ENCODE results near the gene YEATS2. TPM values are rescaled to one million over a fixed set of nuclear protein-coding genes. Genes with fewer than 3 reads are reported as not detected.
"Not testable (repeated sequence)": the region's sequence is repeated elsewhere in the genome, so short reads cannot be mapped to it uniquely, and the experiment has no call there.

Gene YEATS2
- total and polyA plus RNA-seq, 2 donors from 2014 or later, result 4.7 to 20.5 TPM

- no peak for DNase-seq
- no peaks in the 10 kb centered on the region for H3K27me3 ChIP-seq (ENCODE audit: control insufficient read depth, insufficient read depth, low read length)
- intact Hi-C loops (cut with DNase I), result loop anchor here (10.0 kb wide), 1 partner anchor 303 kb away; no protein-coding TSS in a partner anchor
- no peak overlapping the region for H3K4me3 ChIP-seq (ENCODE audit: low read length in 3 of 3)
- H3K9me3 ChIP-seq (ENCODE audit: control insufficient read depth in 2 of 3, insufficient read depth in 1 of 3, low read length in 3 of 3), result no peaks in the 10 kb centered on the region
- TF ChIP-seq CTCF (IDR thresholded peaks at IDR 0.05; ENCODE audit: borderline replicate concordance, extremely low read depth, insufficient read depth), result no peak
- FAIRE-seq, result no peak
- H3K27ac ChIP-seq (ENCODE audit: low read depth in 2 of 2, low read length in 2 of 2), result no peak overlapping the region
- H3K4me1 ChIP-seq (ENCODE audit: control insufficient read depth in 2 of 3, insufficient read depth in 2 of 3, low read depth in 1 of 3, low read length in 3 of 3), result no peaks in the 10 kb centered on the region
- peaks cover 1 to 7% (median 6%) of the 10 kb centered on the region in 3 donors for H3K36me3 ChIP-seq (ENCODE audit: control insufficient read depth in 2 of 3, insufficient read depth in 3 of 3, low read length in 3 of 3)
- H3K9ac ChIP-seq (ENCODE audit: low read length in 3 of 3), result no peak overlapping the region
Measured at GRCh38 chr3:183768114-183768513, 70.5 kb downstream of the YEATS2 start.

- Histone ChIP-seq H3K4me1 (ENCODE audit: control insufficient read depth in 2 of 3, insufficient read depth in 2 of 3, low read depth in 1 of 3, low read length in 3 of 3) (no peaks in the 10 kb centered on the region), H3K4me3 (ENCODE audit: low read length in 3 of 3) (no peak overlapping the region), H3K9me3 (ENCODE audit: control insufficient read depth in 2 of 3, insufficient read depth in 1 of 3, low read length in 3 of 3) (no peaks in the 10 kb centered on the region), H3K9ac (ENCODE audit: low read length in 3 of 3) (no peak overlapping the region), H3K27ac (ENCODE audit: low read depth in 2 of 2, low read length in 2 of 2) (no peak overlapping the region), H3K36me3 (ENCODE audit: control insufficient read depth in 2 of 3, insufficient read depth in 3 of 3, low read length in 3 of 3) (peaks cover 0 to 12% (median 11%) of the 10 kb centered on the region in 3 donors), H3K27me3 (ENCODE audit: control insufficient read depth, insufficient read depth, low read length) (no peaks in the 10 kb centered on the region)
- intact Hi-C loops (cut with DNase I), result loop anchor here (10.0 kb wide), 1 partner anchor 305 kb away; no protein-coding TSS in a partner anchor
- FAIRE-seq (no peak), DNase-seq (no peak)
- TF ChIP-seq CTCF (IDR thresholded peaks at IDR 0.05; ENCODE audit: borderline replicate concordance, extremely low read depth, insufficient read depth), result no peak
Measured at GRCh38 chr3:183769453-183769852, 71.9 kb downstream of the YEATS2 start.

- H3K4me3 ChIP-seq (ENCODE audit: low read length in 3 of 3), result no peak overlapping the region
- no peak overlapping the region for H3K9ac ChIP-seq (ENCODE audit: low read length in 3 of 3)
- no peak for DNase-seq
- H3K4me1 ChIP-seq (ENCODE audit: control insufficient read depth in 2 of 3, insufficient read depth in 2 of 3, low read depth in 1 of 3, low read length in 3 of 3), result no peaks in the 10 kb centered on the region
- H3K27ac ChIP-seq (ENCODE audit: low read depth in 2 of 2, low read length in 2 of 2), result no peak overlapping the region
- intact Hi-C loops (cut with DNase I), result no loop called here
- no peaks in the 10 kb centered on the region for H3K27me3 ChIP-seq (ENCODE audit: control insufficient read depth, insufficient read depth, low read length)
- FAIRE-seq, result no peak
- H3K9me3 ChIP-seq (ENCODE audit: control insufficient read depth in 2 of 3, insufficient read depth in 1 of 3, low read length in 3 of 3), result no peaks in the 10 kb centered on the region
- H3K36me3 ChIP-seq (ENCODE audit: control insufficient read depth in 2 of 3, insufficient read depth in 3 of 3, low read length in 3 of 3), result peaks cover 7 to 23% (median 17%) of the 10 kb centered on the region in 3 donors
- no peak for TF ChIP-seq CTCF (IDR thresholded peaks at IDR 0.05; ENCODE audit: borderline replicate concordance, extremely low read depth, insufficient read depth)
Measured at GRCh38 chr3:183774631-183775030, 77.0 kb downstream of the YEATS2 start.

- no peak for TF ChIP-seq CTCF (IDR thresholded peaks at IDR 0.05; ENCODE audit: borderline replicate concordance, extremely low read depth, insufficient read depth)
Measured at GRCh38 chr3:183775781-183776180, 78.2 kb downstream of the YEATS2 start.

GRCh38 chr3:183776451-183776850, 78.9 kb downstream of the YEATS2 start:
- H3K27ac ChIP-seq (ENCODE audit: low read depth in 2 of 2, low read length in 2 of 2); H3K27me3 ChIP-seq (ENCODE audit: control insufficient read depth, insufficient read depth, low read length): not testable (repeated sequence)

More at GRCh38 chr3:183775781-183776180, 78.2 kb downstream of the YEATS2 start:
- Histone ChIP-seq H3K36me3 (ENCODE audit: control insufficient read depth in 2 of 3, insufficient read depth in 3 of 3, low read length in 3 of 3) (peaks cover 7 to 27% (median 21%) of the 10 kb centered on the region in 3 donors), H3K27me3 (ENCODE audit: control insufficient read depth, insufficient read depth, low read length) (no peaks in the 10 kb centered on the region), H3K27ac (ENCODE audit: low read depth in 2 of 2, low read length in 2 of 2) (no peak overlapping the region), H3K4me3 (ENCODE audit: low read length in 3 of 3) (no peak overlapping the region), H3K9ac (ENCODE audit: low read length in 3 of 3) (no peak overlapping the region), H3K9me3 (ENCODE audit: control insufficient read depth in 2 of 3, insufficient read depth in 1 of 3, low read length in 3 of 3) (no peaks in the 10 kb centered on the region), H3K4me1 (ENCODE audit: control insufficient read depth in 2 of 3, insufficient read depth in 2 of 3, low read depth in 1 of 3, low read length in 3 of 3) (no peaks in the 10 kb centered on the region)
- no peak for FAIRE-seq
- no peak for DNase-seq
- intact Hi-C loops (cut with DNase I), result no loop called here

More at GRCh38 chr3:183776451-183776850, 78.9 kb downstream of the YEATS2 start:
- H3K4me3 ChIP-seq (ENCODE audit: low read length in 3 of 3); intact Hi-C loops (cut with DNase I); H3K9ac ChIP-seq (ENCODE audit: low read length in 3 of 3); H3K9me3 ChIP-seq (ENCODE audit: control insufficient read depth in 2 of 3, insufficient read depth in 1 of 3, low read length in 3 of 3); DNase-seq; FAIRE-seq; H3K4me1 ChIP-seq (ENCODE audit: control insufficient read depth in 2 of 3, insufficient read depth in 2 of 3, low read depth in 1 of 3, low read length in 3 of 3): not testable (repeated sequence)
- H3K36me3 ChIP-seq (ENCODE audit: control insufficient read depth in 2 of 3, insufficient read depth in 3 of 3, low read length in 3 of 3), result peaks cover 7 to 27% (median 25%) of the 10 kb centered on the region in 3 donors

Data from kidney (tissue), 14 donors.